K562 (cell line): Measurements from ENCODE around the gene CDYL. TPM values are rescaled to one million over a fixed set of nuclear protein-coding genes. Genes with fewer than 3 reads are reported as not detected.

Source experiments
- ATAC-seq: fragments of 200-7000 bp; cut with Tn5 transposase; 3 replicates; pipeline ENCODE4 v1.9.1; 2020; ENCODE audit warnings: moderate library complexity
- BruUV-seq: library from RNA; stranded (reverse); fragments of 400-500 nt; replicated peaks from 2 replicates; lab custom pipeline; 2021; lab: Mats Ljungman, UMichigan
- CTCF ChIA-PET: fragments of 300-600 bp; formaldehyde crosslinking; extraction: SDS; loops from one replicate; lab custom pipeline; 2021; ENCODE audit warnings: low intra/inter-chr PET ratio; lab: Yijun Ruan, JAX
- POLR2A ChIA-PET: fragments of 300-600, 350-650 bp; sonication (Branson Sonifier 250); formaldehyde crosslinking; extraction: SDS; loops from one replicate; lab custom pipeline; 2021; ENCODE audit warnings: antibody characterized with exemption, inconsistent platforms; lab: Yijun Ruan, JAX
- DNase-seq, 4 experiments: peaks; one replicate each; pipeline versions ENCODE4 v3.0.0 to v3.0.0-alpha.2; 2011 to 2018; ENCODE audit warnings: low spot score in 3 of 4, mixed read lengths in 3 of 4; ENCODE audit errors: extremely low read depth in 1 of 4
- FAIRE-seq: peaks from 2 replicates; lab custom pipeline; 2011; peaks lifted over from hg19 to GRCh38; lab: Jason Lieb, UNC
- H2AFZ ChIP-seq: 2 replicates; pipeline ENCODE4 v1.6.0; 2011; ENCODE audit warnings: low read depth, low read length, control low read depth, inconsistent platforms
- H3K27ac ChIP-seq: fragments of 200-600 bp; 3 replicates; pipeline ENCODE4 v1.8.0; 2011; ENCODE audit warnings: low read depth, mild to moderate bottlenecking, control low read depth, inconsistent platforms, low read length, moderate library complexity, mixed read lengths; ENCODE audit errors: extremely low read depth
- H3K27me3 ChIP-seq, 2 experiments: fragments of 300-600 bp in 1 of 2; 2 replicates in 1 of 2; 3 replicates in 1 of 2; pipeline versions ENCODE4 v1.6.0 to v1.8.0; 2011; ENCODE audit warnings: inconsistent platforms in 2 of 2, low read length in 2 of 2, mild to moderate bottlenecking in 1 of 2, mixed read lengths in 1 of 2, moderate library complexity in 1 of 2; ENCODE audit not compliant: control insufficient read depth in 2 of 2, insufficient read depth in 2 of 2
- H3K36me3 ChIP-seq: fragments of 300-600 bp; 3 replicates; pipeline ENCODE4 v1.8.0; 2011; ENCODE audit warnings: mild to moderate bottlenecking, low read length, inconsistent platforms; ENCODE audit not compliant: control insufficient read depth, insufficient read depth
- H3K4me1 ChIP-seq, 2 experiments: fragments of 200-600 bp in 1 of 2; replicated peaks in 1 of 2; 2 replicates in 1 of 2; 3 replicates in 1 of 2; pipeline versions ENCODE4 v1.5.1 to v1.8.0; 2011; ENCODE audit warnings: inconsistent platforms in 2 of 2, low read length in 2 of 2, mild to moderate bottlenecking in 1 of 2, mixed read lengths in 1 of 2, moderate library complexity in 1 of 2; ENCODE audit not compliant: control insufficient read depth in 2 of 2, insufficient read depth in 2 of 2
- H3K4me2 ChIP-seq: 2 replicates; pipeline ENCODE4 v1.6.1; 2011; ENCODE audit warnings: low read length, control low read depth, inconsistent platforms, mixed read lengths; ENCODE audit not compliant: insufficient read depth
- H3K4me3 ChIP-seq: fragments of 200-600 bp; sonication (generic), shearing (Covaris generic); 2 replicates; pipeline ENCODE4 v1.5.1; 2016; ENCODE audit warnings: control low read depth, inconsistent platforms
- H3K79me2 ChIP-seq: fragments of 200-600 bp; 3 replicates; pipeline ENCODE4 v1.8.0; 2011; ENCODE audit warnings: low read length, inconsistent platforms; ENCODE audit not compliant: control insufficient read depth, insufficient read depth
- H3K9ac ChIP-seq, 2 experiments: 2 replicates each; pipeline versions ENCODE4 v1.6.0 to v1.6.1; 2011; ENCODE audit warnings: low read depth in 2 of 2, low read length in 2 of 2, control low read depth in 1 of 2, inconsistent platforms in 1 of 2, mild to moderate bottlenecking in 1 of 2, mixed read lengths in 1 of 2; ENCODE audit not compliant: insufficient read depth in 1 of 2
- H3K9me1 ChIP-seq: one replicate; pipeline ENCODE4 v1.6.0; 2011; ENCODE audit warnings: inconsistent platforms, mild to moderate bottlenecking, low read length, moderate library complexity; ENCODE audit not compliant: control insufficient read depth, insufficient read depth
- H3K9me3 ChIP-seq: replicated peaks from 2 replicates; pipeline ENCODE4 v1.5.1; 2011; ENCODE audit warnings: low read depth, low read length, inconsistent platforms; ENCODE audit not compliant: control insufficient read depth, insufficient read depth
- H4K20me1 ChIP-seq: replicated peaks from 2 replicates; pipeline ENCODE4 v1.6.1; 2011; ENCODE audit warnings: low read length, inconsistent platforms, mixed read lengths; ENCODE audit not compliant: control insufficient read depth, insufficient read depth
- ADNP ChIP-seq: fragments of 200-800 bp; sonication (Bioruptor generic); IDR thresholded peaks from 2 replicates; pipeline ENCODE4 v1.6.1; 2016; ENCODE audit warnings: missing genetic modification characterization, missing compliant biosample characterization
- ATF7 ChIP-seq: fragments of 450-650 bp; IDR thresholded peaks from 2 replicates; pipeline ENCODE4 v1.7.1; 2014; ENCODE audit warnings: mild to moderate bottlenecking, moderate library complexity
- C11orf30 ChIP-seq: fragments of 450-650 bp; IDR thresholded peaks from 2 replicates; pipeline ENCODE4 v1.6.1; 2016; ENCODE audit warnings: low read depth, mild to moderate bottlenecking
- CBFA2T3 ChIP-seq: fragments of 450-650 bp; IDR thresholded peaks from 2 replicates; pipeline ENCODE4 v1.6.1; 2017
- CC2D1A ChIP-seq: fragments of 450-650 bp; IDR thresholded peaks from 2 replicates; pipeline ENCODE4 v1.6.1; 2017; ENCODE audit warnings: mild to moderate bottlenecking
- CTBP1 ChIP-seq: fragments of 450-650 bp; IDR thresholded peaks from 2 replicates; pipeline ENCODE4 v1.6.1; 2016; ENCODE audit warnings: borderline replicate concordance
- DPF2 ChIP-seq: fragments of 450-650 bp; IDR thresholded peaks from 2 replicates; pipeline ENCODE4 v1.6.1; 2016
- JUND ChIP-seq, 2 experiments: IDR thresholded peaks; 2 replicates in 1 of 2; 3 replicates in 1 of 2; pipeline ENCODE4 v1.6.1; 2011; ENCODE audit warnings: borderline replicate concordance in 2 of 2, low read depth in 2 of 2, low read length in 2 of 2, improper control_type of control experiment in 1 of 2, missing biosample characterization in 1 of 2, missing genetic modification characterization in 1 of 2, missing genetic modification reagents in 1 of 2
- XRCC5 ChIP-seq: fragments of 200-400 bp; formaldehyde crosslinking; IDR thresholded peaks from 2 replicates; pipeline ENCODE4 v1.6.1; 2017; ENCODE audit warnings: low read depth, mild to moderate bottlenecking, low read length
- ZNF146 ChIP-seq: IDR thresholded peaks from one replicate; pipeline ENCODE4 v1.6.1; 2018; ENCODE audit warnings: missing compliant biosample characterization; ENCODE audit not compliant: unreplicated experiment
- ZNF318 ChIP-seq, 2 experiments: fragments of 450-650 bp; IDR thresholded peaks; 2 replicates each; pipeline ENCODE4 v1.6.1; 2016; ENCODE audit warnings: mild to moderate bottlenecking in 2 of 2, borderline replicate concordance in 1 of 2, low read depth in 1 of 2, moderate library complexity in 1 of 2
- ZNF512 ChIP-seq: IDR thresholded peaks from 2 replicates; pipeline ENCODE4 v1.6.1; 2016; ENCODE audit warnings: missing genetic modification characterization, missing compliant biosample characterization
- WGBS: fragments of 100-300 bp; shearing (Covaris generic); methylation state at CpG from one replicate; pipeline ENCODE4 v1.1.6; 2016; ENCODE audit warnings: low coverage, mixed read lengths; ENCODE audit not compliant: insufficient coverage; ENCODE audit errors: missing lambda C conversion rate; 5-methylcytosine and 5-hydroxymethylcytosine counted together
- in situ Hi-C: fragments of 300-500 bp; cut with MboI; formaldehyde crosslinking; loops from 4 replicates; pipeline ENCODE4 v1.15.0; 2018; ENCODE audit warnings: inconsistent platforms, mixed read lengths
- intact Hi-C: fragments of 100-400 bp; cut with micrococcal nuclease; formaldehyde crosslinking; loops from 2 replicates; pipeline ENCODE4 v1.14.2; 2022
- polyA plus RNA-seq, 8 experiments: library from polyadenylated mRNA; depleted of rRNA in 4 of 8; stranded (reverse) in 5 of 8; unstranded in 3 of 8; fragments of >200 nt; fragmentation: Nextera tagmentation in 2 of 8; fragmentation: Illumina TruSeq in 1 of 8; extraction: Ambion mirVana in 2 of 8; extraction: Trizol in 1 of 8; gene quantifications; 2 replicates each; pipeline versions ENCODE4 v1.2.1 to v1.2.3, GENCODE V29; 2011 to 2014; ENCODE audit warnings: inconsistent platforms in 1 of 8, missing spikeins in 1 of 8
- total RNA-seq, 7 experiments: library from RNA; depleted of rRNA in 6 of 7; stranded (reverse); fragments of >200 nt in 6 of 7; fragmentation: Illumina TruSeq in 2 of 7; extraction: Trizol in 2 of 7; gene quantifications; 2 replicates each; pipeline versions ENCODE4 v1.2.1 to v1.2.3, GENCODE V29; 2011 to 2021; ENCODE audit warnings: low replicate concordance in 1 of 7

CDYL gene
- total and polyA plus RNA-seq, 9 of the 15 experiments (the other 6 are each of a cell fraction or from before 2014, with no cell fraction given), result 8.1 to 45.8 (median 40.8) TPM

GRCh38 chr6:4732691-4733315 lies 43.4 kb upstream of the CDYL start:
- FAIRE-seq, result peak; percentile 88
- H4K20me1 ChIP-seq, result no peaks in the 10 kb centered on the region
- peaks cover 5% of the 10 kb centered on the region for H3K9me1 ChIP-seq
- WGBS, result 10% methylated on average over 9 of the region's 10 CpGs
- H3K4me3 ChIP-seq, result no peak overlapping the region
- intact Hi-C loops, result no loop called here
- H3K4me2 ChIP-seq, result peak overlapping the region; percentile 81
- H3K36me3 ChIP-seq, result no peaks in the 10 kb centered on the region
- H3K9ac ChIP-seq, result peak overlapping the region; percentile 47 to 82; a peak in 3 of 4 replicates
- DNase-seq, result peak; percentile 33 to 85 (median 54)
- no peak overlapping the region; the same call in 2 of the 3 replicates for H3K27ac ChIP-seq
- peak; percentile 80 for ATAC-seq
- H2AFZ ChIP-seq, result peak overlapping the region; percentile 93
- H3K27me3 ChIP-seq, result no peaks in the 10 kb centered on the region
- BruUV-seq, result no TSS peak
- in situ Hi-C loops, result no loop called here
- ChIA-PET POLR2A (no interaction called here), CTCF (no interaction called here)
- no peaks in the 10 kb centered on the region for H3K79me2 ChIP-seq
- H3K4me1 ChIP-seq, result peaks cover 20 to 23% of the 10 kb centered on the region in 2 experiments; a peak in 4 of 5 replicates
- no peaks in the 10 kb centered on the region for H3K9me3 ChIP-seq
- TF ChIP-seq ZNF318 (IDR thresholded peaks at IDR 0.05; ENCODE audit: borderline replicate concordance in 1 of 2, low read depth in 1 of 2), result 0 out of 4 replicates have a peak, but pooled peaks of 1 of the 2 experiments have one; percentile 29
- TF ChIP-seq JUND (IDR thresholded peaks at IDR 0.05; ENCODE audit: borderline replicate concordance, low read depth, low read length), result peak; percentile 85
- peak; percentile 91; the same call in 2 of the 3 replicates for TF ChIP-seq JUND (tag; IDR thresholded peaks at IDR 0.05; ENCODE audit: borderline replicate concordance, low read depth, low read length)
- TF ChIP-seq XRCC5, result 0 out of 2 replicates have a peak, but pooled peaks have one; percentile 33
- peak; percentile 87 for TF ChIP-seq ZNF512 (tag)
- peak; percentile 70 for TF ChIP-seq C11orf30
- peak; percentile 54 for TF ChIP-seq ATF7
- no peak for TF ChIP-seq CC2D1A
- no peak for TF ChIP-seq ZNF146
- no peak for TF ChIP-seq CBFA2T3
- peak; percentile 91 for TF ChIP-seq CTBP1
- TF ChIP-seq ADNP (tag), result no peak
- TF ChIP-seq DPF2, result peak; percentile 69
